ENCODE measurements around the gene CRYAA.

CRYAA gene

DNA sequence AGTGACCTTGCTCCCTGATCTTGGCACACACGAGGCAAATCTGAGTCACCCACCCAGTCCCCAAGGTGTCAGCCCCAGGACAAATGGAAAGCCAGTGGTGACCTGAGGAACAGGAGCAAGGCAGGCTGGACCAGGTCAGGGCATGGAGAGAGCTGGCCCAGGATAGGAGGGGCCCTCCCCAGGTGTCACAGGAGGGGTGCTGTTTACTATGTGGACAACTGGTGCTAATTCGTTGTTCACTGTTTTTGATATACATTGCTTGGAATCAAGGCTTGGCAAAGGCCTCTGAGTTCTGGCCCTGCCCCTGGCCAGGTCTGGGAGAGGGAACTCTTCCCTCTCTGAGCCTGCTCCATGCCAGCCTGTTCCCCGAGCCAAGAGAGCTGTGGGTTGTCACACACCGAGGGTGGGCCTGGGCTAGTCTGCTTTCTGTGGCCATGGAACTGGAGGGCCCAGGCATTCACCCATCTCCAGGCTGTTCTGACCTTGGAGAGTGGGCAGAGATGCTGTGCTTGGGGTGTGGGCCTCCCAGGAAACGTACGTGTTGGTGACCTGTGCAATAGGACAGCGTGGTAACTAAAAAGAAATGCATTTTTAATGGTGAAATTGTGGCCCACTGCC is 41.8 kb downstream of the CRYAA start:
- no peak for DNase-seq (ENCODE audit: low read depth)
- TF ChIP-seq, protein P1, sequence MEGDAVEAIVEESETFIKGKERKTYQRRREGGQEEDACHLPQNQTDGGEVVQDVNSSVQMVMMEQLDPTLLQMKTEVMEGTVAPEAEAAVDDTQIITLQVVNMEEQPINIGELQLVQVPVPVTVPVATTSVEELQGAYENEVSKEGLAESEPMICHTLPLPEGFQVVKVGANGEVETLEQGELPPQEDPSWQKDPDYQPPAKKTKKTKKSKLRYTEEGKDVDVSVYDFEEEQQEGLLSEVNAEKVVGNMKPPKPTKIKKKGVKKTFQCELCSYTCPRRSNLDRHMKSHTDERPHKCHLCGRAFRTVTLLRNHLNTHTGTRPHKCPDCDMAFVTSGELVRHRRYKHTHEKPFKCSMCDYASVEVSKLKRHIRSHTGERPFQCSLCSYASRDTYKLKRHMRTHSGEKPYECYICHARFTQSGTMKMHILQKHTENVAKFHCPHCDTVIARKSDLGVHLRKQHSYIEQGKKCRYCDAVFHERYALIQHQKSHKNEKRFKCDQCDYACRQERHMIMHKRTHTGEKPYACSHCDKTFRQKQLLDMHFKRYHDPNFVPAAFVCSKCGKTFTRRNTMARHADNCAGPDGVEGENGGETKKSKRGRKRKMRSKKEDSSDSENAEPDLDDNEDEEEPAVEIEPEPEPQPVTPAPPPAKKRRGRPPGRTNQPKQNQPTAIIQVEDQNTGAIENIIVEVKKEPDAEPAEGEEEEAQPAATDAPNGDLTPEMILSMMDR (conservative IDR thresholded peaks at IDR 0.05; ENCODE audit: low read length), result no peak
- no peak overlapping the region for H3K4me3 ChIP-seq (ENCODE audit: low read length)

DNA sequence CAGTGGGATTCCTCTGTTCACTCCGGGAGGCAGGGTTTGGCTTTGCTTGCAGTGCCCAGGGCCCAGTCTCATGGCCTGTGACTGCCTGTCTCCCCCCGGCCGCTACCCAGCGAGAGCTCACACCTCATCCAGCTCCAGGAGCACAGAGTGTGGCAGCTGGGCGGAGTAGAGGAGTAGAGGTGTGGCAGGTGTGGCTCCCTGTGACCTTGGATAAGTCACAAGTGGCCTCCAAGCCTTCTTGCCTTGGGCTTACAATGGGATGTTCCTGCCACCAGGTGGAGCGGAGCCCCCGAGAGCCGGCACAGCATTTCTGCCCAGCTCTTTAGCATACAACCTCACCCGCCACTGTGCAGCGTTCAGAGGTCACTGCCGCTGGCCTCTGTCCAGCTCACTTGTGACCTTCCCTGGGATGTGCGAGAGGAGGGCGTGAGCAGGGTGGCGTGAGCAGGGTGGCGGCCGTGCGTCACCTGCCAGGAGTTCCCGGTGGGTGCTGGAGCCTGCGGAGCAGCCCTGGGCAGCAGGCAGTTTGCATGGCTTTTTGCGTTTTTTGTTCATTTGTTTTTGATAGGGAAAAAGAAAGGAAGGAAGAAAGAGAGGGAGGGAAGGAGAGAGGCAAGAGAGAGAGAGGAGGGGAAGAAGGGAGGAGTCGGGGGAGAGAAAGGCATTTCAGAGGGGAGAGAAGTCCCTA is 42.4 kb downstream of the CRYAA start:
- H3K4me3 ChIP-seq (ENCODE audit: low read length), result no peak overlapping the region
- TF ChIP-seq, protein P1 (conservative IDR thresholded peaks at IDR 0.05; ENCODE audit: low read length), result peak; percentile 27; the same call in 1 of the 2 replicates
- DNase-seq (ENCODE audit: low read depth), result no peak

DNA sequence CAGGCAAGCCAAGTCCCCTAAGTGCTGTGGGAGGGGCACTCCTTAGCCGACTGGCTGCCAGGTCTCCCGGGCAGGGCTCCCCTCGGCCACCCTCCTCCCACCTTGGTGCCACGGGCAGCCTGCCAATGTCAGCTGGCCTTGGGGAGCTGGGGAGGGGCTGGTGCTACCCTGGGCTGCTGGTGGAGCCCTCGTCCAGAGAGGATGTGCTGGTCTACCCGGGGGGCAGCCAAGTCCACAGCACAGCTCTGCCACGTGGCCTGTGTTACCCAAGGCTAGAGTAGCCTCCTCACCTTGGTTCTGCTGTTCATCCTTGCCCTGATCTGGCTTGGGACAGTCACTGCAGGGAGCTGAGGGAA is 42.9 kb downstream of the CRYAA start:
- TF ChIP-seq, protein P1 (conservative IDR thresholded peaks at IDR 0.05; ENCODE audit: low read length), result no peak
- DNase-seq (ENCODE audit: low read depth), result no peak
- no peak overlapping the region for H3K4me3 ChIP-seq (ENCODE audit: low read length)
